PC-3 (cell line): ENCODE data around the gene TBC1D30. TPM values are rescaled to one million over a fixed set of nuclear protein-coding genes. Genes with fewer than 3 reads are reported as not detected.

Experiments used
- ATAC-seq: fragments of 200-7000 bp; cut with Tn5 transposase; 2 replicates; pipeline ENCODE4 v1.9.1; 2020; ENCODE audit warnings: mild to moderate bottlenecking, moderate library complexity
- BruUV-seq: library from RNA; stranded (reverse); fragments of 400-500 nt; replicated peaks from 2 replicates; lab custom pipeline; 2021; lab: Mats Ljungman, UMichigan
- CTCF ChIA-PET: fragments of 300-600 bp; sonication (Branson Sonifier 250); formaldehyde crosslinking; loops from one replicate; lab custom pipeline; 2022; ENCODE audit warnings: antibody characterized with exemption; lab: Charles Lee
- POLR2A ChIA-PET: fragments of 300-600 bp; sonication (Branson Sonifier 250); formaldehyde crosslinking; loops from one replicate; lab custom pipeline; 2022; ENCODE audit warnings: antibody characterized with exemption; ENCODE audit not compliant: unreplicated experiment; lab: Charles Lee
- DNase-seq: peaks from one replicate; pipeline ENCODE4 v3.0.0-alpha.2; 2015
- H2AFZ ChIP-seq: fragments of 300-600 bp; sonication (generic); 2 replicates; pipeline ENCODE4 v1.6.0; 2016; ENCODE audit warnings: antibody characterized with exemption, low read length
- H3F3A ChIP-seq: fragments of 300-600 bp; sonication (generic); one replicate; pipeline ENCODE4 v1.6.0; 2017; ENCODE audit warnings: antibody characterized with exemption, low read length, control low read depth, mild to moderate bottlenecking; ENCODE audit not compliant: unreplicated experiment
- H3K27ac ChIP-seq: fragments of 300-600 bp; sonication (generic); 2 replicates; pipeline ENCODE4 v1.5.1; 2016; ENCODE audit warnings: mild to moderate bottlenecking, low read length
- H3K27me3 ChIP-seq: fragments of 300-600 bp; sonication (generic); 2 replicates; pipeline ENCODE4 v1.6.1; 2016; ENCODE audit warnings: low read length, mixed read lengths
- H3K36me3 ChIP-seq: fragments of 300-600 bp; sonication (generic); 2 replicates; pipeline ENCODE4 v1.6.1; 2016; ENCODE audit warnings: low read depth, mixed run types, low read length, mixed read lengths
- H3K4me1 ChIP-seq: fragments of 300-600 bp; sonication (generic); 2 replicates; pipeline ENCODE4 v1.5.1; 2016; ENCODE audit warnings: low read length; ENCODE audit not compliant: insufficient read depth
- H3K4me2 ChIP-seq: fragments of 300-600 bp; sonication (generic); 2 replicates; pipeline ENCODE4 v1.6.0; 2016; ENCODE audit warnings: low read length
- H3K4me3 ChIP-seq: fragments of 300-600 bp; sonication (generic); 2 replicates; pipeline ENCODE4 v1.5.1; 2016; ENCODE audit warnings: mild to moderate bottlenecking, low read length, mixed read lengths
- H3K79me2 ChIP-seq: fragments of 300-600 bp; sonication (generic); 2 replicates; pipeline ENCODE4 v1.6.1; 2017; ENCODE audit warnings: low read length, mixed read lengths
- H3K9ac ChIP-seq: fragments of 300-600 bp; sonication (generic); 2 replicates; pipeline ENCODE4 v1.6.0; 2016; ENCODE audit warnings: mild to moderate bottlenecking, low read length
- H3K9me2 ChIP-seq: fragments of 300-600 bp; sonication (generic); replicated peaks from 2 replicates; pipeline ENCODE4 v1.6.1; 2016; ENCODE audit warnings: mixed run types, low read length, mixed read lengths
- H3K9me3 ChIP-seq: fragments of 300-600 bp; sonication (generic); 2 replicates; pipeline ENCODE4 v1.6.1; 2016; ENCODE audit warnings: low read length, mixed read lengths
- H4K20me1 ChIP-seq: fragments of 300-600 bp; sonication (generic); 2 replicates; pipeline ENCODE4 v1.6.1; 2016; ENCODE audit warnings: low read length, mixed read lengths
- CTCF ChIP-seq: fragments of 300-600 bp; sonication (generic); conservative IDR thresholded peaks from 2 replicates; pipeline ENCODE4 v1.5.1; 2017; ENCODE audit warnings: antibody characterized with exemption, low read depth, mild to moderate bottlenecking, low read length
- EZH2 ChIP-seq: fragments of 300-600 bp; sonication (generic); IDR thresholded peaks from one replicate; pipeline ENCODE4 v1.6.1; 2017; ENCODE audit warnings: antibody characterized with exemption, mild to moderate bottlenecking, low read length; ENCODE audit not compliant: unreplicated experiment
- EZH2phosphoT487 ChIP-seq: fragments of 300-600 bp; sonication (generic); IDR thresholded peaks from 2 replicates; pipeline ENCODE4 v1.6.1; 2018; ENCODE audit warnings: mild to moderate bottlenecking, antibody characterized with exemption, low read length, borderline replicate concordance
- intact Hi-C: fragments of 100-400 bp; cut with micrococcal nuclease; formaldehyde crosslinking; loops from 2 replicates; pipeline ENCODE4 v1.9.0; 2023
- total RNA-seq: library from RNA; depleted of rRNA; stranded (reverse); fragments of >200 nt; gene quantifications from 2 replicates; pipeline ENCODE4 v1.2.3, GENCODE V29; 2014

The TBC1D30 gene
- total RNA-seq, 1 experiment from 2014 or later: 16.8 TPM

- CTCF ChIA-PET: no interaction called here
- peak; percentile 44 for ATAC-seq
- H3K9me2 ChIP-seq: no peaks in the 10 kb centered on the region
These were observed 3.9 kb upstream of the TBC1D30 start for GRCh38 chr12:64820593-64820992.

GRCh38 chr12:64821116-64821630 is 3.3 kb upstream of the TBC1D30 start:
- no peaks in the 10 kb centered on the region for H3F3A ChIP-seq
- H3K9ac ChIP-seq: no peak overlapping the region
- H3K9me3 ChIP-seq: 0 out of 2 replicates have a peak, but pooled peaks cover 5% of the 10 kb centered on the region
- no peaks in the 10 kb centered on the region for H3K9me2 ChIP-seq
- TF ChIP-seq EZH2phosphoT487 (no peak), CTCF (no peak), EZH2 (no peak)
- H3K4me2 ChIP-seq: no peak overlapping the region
- ChIA-PET CTCF (no interaction called here), POLR2A (no interaction called here)
- H3K36me3 ChIP-seq: peaks cover 7% of the 10 kb centered on the region
- DNase-seq: no peak
- no peak overlapping the region for H3K4me3 ChIP-seq
- intact Hi-C loops: no loop called here
- ATAC-seq: no peak
- no peaks in the 10 kb centered on the region for H3K27me3 ChIP-seq
- BruUV-seq: no TSS peak
- H3K79me2 ChIP-seq: no peaks in the 10 kb centered on the region
- no peak overlapping the region for H2AFZ ChIP-seq
- no peaks in the 10 kb centered on the region for H4K20me1 ChIP-seq
- H3K4me1 ChIP-seq: 0 out of 2 replicates have a peak, but pooled peaks cover 4% of the 10 kb centered on the region
- no peak overlapping the region for H3K27ac ChIP-seq

More at GRCh38 chr12:64820593-64820992, 3.9 kb upstream of the TBC1D30 start:
- no TSS peak for BruUV-seq
- H3K27me3 ChIP-seq: no peaks in the 10 kb centered on the region
- 0 out of 2 replicates have a peak, but pooled peaks cover 5% of the 10 kb centered on the region for H3K9me3 ChIP-seq
- peak; percentile 42 for DNase-seq
- TF ChIP-seq EZH2 (no peak), EZH2phosphoT487 (no peak), CTCF (no peak)
- H3F3A ChIP-seq: no peaks in the 10 kb centered on the region
- H3K27ac ChIP-seq: no peak overlapping the region
- no peak overlapping the region for H3K4me2 ChIP-seq
- no peak overlapping the region for H3K4me3 ChIP-seq
- H3K9ac ChIP-seq: no peak overlapping the region
- no peak overlapping the region for H2AFZ ChIP-seq
- 0 out of 2 replicates have a peak, but pooled peaks cover 4% of the 10 kb centered on the region for H3K4me1 ChIP-seq
- intact Hi-C loops: no loop called here
- H3K79me2 ChIP-seq: no peaks in the 10 kb centered on the region
- H4K20me1 ChIP-seq: no peaks in the 10 kb centered on the region
- POLR2A ChIA-PET: no interaction called here
- peaks cover 7% of the 10 kb centered on the region for H3K36me3 ChIP-seq

- no peak overlapping the region for H3K27ac ChIP-seq
- H3K4me2 ChIP-seq: peak overlapping the region; percentile 99
- peaks cover 7% of the 10 kb centered on the region for H3K36me3 ChIP-seq
- peak overlapping the region; percentile 91 for H2AFZ ChIP-seq
- intact Hi-C loops: no loop called here
- no peak for TF ChIP-seq EZH2
- TF ChIP-seq CTCF: no peak
- TF ChIP-seq EZH2phosphoT487: no peak
- H4K20me1 ChIP-seq: no peaks in the 10 kb centered on the region
- H3K4me1 ChIP-seq: 0 out of 2 replicates have a peak, but pooled peaks cover 4% of the 10 kb centered on the region
- no peaks in the 10 kb centered on the region for H3K9me2 ChIP-seq
- ATAC-seq (no peak; the same call in 1 of the 2 replicates), DNase-seq (no peak)
- H3F3A ChIP-seq: no peaks in the 10 kb centered on the region
- H3K9me3 ChIP-seq: 0 out of 2 replicates have a peak, but pooled peaks cover 5% of the 10 kb centered on the region
- peak overlapping the region; percentile 73 for H3K4me3 ChIP-seq
- H3K79me2 ChIP-seq: no peaks in the 10 kb centered on the region
- H3K27me3 ChIP-seq: no peaks in the 10 kb centered on the region
- POLR2A ChIA-PET: interaction anchor here (0.7 kb wide), 1 partner anchor 22 kb away, joined by 3 read pairs; no protein-coding TSS in a partner anchor
- BruUV-seq: no TSS peak
- CTCF ChIA-PET: no interaction called here
- no peak overlapping the region for H3K9ac ChIP-seq
These were observed 332 bp upstream of the TBC1D30 start for GRCh38 chr12:64824130-64824499.
